ENCODE measurements around the gene LETM1. TPM values are rescaled to one million over a fixed set of nuclear protein-coding genes. Genes with fewer than 3 reads are reported as not detected.

The LETM1 gene
- total RNA-seq, 1 donor from 2014 or later, result 56.1 TPM

DNA sequence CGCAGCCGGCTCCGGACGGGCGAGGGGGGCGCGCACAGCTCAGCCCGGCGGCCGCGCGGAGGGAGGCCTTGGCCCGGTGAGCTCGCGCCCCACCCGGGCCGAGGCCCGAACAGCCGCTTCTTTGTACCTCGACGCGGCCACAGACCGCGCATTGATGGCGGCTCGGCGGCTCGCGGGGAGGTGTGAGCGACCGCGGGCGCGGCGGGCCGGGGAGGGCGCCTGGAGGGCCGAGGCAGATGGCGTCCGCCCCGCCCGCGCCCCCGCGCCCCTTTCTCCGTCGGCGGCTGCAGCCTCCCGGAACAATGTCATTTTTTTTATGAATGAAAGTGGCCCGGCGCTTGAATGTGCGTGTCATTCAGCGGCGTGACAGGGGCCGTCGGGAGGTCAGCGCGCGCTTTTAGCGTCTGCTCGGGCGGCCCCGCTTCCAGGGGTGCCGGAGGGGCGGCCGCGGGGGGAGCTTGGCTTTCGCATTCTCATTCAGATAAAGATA lies 61.1 kb downstream of the LETM1 start:
- no peak for DNase-seq (ENCODE audit: low spot score)

DNA sequence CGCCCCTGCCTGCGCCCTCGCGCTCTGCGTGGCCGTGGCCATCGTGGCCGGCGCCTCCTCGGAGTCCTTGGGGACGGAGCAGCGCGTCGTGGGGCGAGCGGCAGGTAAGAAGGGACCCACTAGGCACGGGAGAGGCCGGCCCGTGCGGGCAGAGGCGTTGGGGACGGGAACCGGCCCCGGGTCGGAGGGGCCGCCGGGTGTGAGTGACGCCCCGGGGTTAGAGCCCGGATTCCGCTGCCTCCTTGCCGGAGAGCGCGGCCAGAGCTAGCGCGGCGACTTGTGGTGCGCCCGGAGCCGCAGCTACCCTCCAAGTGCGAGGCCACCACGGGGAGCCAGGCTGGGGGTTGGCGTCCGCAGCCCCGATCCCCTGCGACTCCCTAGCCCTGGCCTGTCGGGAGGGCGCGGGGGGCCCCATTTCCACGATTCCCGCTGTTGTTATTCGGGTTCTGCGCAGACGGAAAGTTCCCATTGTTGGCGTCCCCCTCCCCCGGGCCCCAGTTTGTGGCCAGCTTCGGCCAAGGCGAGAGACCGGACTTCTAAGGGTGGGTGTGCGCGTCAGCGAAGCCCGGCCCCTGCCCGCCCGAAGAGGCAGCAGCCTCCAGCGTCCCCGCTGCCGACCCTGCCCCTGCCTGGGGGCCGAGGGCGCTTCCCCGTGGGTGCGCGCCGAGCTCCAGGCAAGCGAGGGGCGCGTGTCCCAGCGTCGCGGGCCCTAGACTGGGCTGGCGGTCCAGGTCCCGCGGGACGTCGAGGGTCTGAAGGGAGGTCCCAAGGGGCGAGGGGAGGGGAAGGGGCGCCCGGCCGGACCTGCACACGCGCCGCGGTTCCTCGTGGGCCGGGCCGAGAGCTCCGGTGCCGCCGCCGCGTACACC lies 61.8 kb downstream of the LETM1 start:
- no peak for DNase-seq (ENCODE audit: low spot score)

DNA sequence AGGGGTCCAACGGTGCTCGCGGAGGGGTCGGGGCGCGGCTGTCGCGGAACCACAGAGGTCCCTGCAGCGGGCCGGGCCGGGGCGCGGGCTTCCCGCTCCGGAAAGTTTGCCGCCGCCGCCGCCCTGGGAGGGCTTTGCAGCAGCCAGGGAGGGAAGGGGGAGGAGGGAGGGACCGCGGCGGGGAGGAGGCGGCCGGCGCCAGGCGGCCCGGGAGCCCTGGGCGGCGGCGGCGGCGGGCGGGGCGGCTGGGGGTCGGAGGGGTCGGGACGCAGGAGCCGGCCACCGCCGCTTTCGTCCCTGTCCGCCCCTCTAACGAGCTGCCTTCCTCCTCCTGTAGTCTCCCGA lies 62.5 kb downstream of the LETM1 start:
- no peak for DNase-seq (ENCODE audit: low spot score)

DNA sequence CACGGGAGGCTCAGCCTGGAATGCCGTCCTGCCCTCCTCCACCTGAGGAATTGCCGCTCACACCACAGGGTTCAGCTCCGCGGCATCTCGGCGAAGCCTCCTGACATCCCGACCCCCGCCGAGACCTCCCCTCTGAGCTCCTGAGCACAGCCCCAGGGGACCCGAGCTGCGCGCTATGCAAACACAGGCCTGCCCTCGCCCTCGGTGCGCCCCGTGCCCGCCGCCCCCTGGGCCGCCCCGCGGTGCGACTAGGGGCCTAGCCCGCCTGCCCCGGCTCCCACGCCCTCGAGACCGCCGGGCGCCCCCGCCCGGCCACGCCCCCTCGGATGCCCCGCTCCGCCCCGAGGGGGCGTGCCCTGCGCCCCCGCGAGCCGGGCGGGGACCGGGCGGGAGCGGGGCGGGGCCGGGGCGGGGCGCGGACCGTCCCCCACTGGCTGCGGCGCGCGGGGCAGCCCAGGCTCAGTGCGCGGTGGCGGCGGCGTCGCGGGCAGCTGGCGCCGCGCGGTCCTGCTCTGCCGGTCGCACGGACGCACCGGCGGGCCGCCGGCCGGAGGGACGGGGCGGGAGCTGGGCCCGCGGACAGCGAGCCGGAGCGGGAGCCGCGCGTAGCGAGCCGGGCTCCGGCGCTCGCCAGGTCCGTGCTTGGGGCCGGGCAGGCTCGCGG lies 63.0 kb downstream of the LETM1 start, which contains the start of gene FGFR3:
FGFR3 (plus strand) TSS at position 462 of the 664 bp plus-strand sequence. CDS start 642 bp downstream, outside the sequence.
- no peak for DNase-seq (ENCODE audit: low spot score)

DNA sequence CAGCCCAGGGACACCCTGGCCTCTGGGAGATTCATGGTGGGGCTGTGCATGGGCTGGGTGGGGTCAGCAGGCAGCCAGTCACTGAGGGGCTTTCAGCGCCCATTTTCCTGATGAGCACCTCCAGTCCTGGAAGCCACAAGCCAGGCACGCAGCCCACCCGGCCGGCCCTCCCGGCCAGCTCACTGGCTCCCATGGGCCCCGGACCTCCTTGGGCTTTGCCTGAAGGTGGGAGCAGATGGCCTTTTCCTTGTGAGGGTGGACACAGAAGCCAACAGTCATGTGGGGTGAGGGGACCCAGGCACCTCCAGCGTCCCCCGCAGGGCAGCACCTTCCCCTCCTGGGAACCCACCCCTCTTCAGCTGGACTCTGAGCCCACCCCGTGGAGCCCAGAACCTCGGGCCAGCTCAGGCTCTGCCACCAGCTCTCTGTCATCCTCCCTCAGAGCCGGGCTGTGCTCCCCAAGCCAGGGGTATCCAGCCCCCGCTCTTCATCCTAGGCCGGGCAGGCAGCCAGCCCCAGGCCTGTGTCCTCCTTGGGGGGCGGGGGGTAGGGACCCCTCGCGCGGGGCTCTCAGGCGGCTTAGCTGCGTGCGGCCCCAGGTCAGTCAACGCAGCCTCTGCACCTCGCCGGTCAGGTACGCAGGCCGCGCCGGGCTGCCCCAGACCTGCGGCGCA lies 63.7 kb downstream of the LETM1 start:
- DNase-seq (ENCODE audit: low spot score), result no peak

DNA sequence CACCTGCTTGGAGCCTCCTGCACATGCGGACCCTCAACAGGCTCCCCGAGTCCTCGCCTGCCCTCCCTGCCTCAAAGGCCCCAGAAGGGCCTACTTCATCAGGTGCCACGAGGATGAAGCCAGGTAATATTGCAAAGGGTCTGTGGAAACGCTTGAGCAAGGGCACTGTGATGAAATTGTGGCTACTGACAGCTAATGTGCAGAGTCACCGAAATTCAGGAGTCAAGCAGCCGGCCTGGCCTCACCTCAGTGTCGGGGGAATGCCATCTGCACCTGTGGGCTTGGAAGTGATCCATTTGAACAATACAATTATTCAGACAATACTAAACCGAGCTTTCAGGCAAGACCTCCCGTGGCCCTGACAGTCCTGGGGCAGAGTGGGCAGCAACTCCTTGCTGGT lies 66.0 kb downstream of the LETM1 start:
- DNase-seq (ENCODE audit: low spot score), result no peak

DNA sequence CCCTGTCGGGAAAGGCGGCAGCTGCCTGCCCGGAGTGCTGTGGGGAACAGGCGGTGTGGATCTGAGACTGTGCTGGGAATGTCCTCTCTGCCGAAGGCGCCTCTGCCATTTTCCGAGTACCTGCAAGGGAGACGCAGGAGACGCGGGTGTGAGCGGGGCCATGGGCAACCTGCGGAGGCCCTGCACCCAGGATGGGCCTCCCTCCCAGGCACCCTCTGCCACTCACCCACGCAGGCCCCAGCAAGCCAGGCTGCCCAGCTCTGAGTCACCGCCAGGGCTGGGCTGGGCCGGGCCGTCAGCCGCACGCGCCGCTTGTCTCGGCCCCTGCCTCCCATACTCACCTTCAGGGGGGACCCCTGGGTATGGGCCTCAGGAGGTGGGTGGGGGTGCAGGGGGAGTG lies 66.4 kb downstream of the LETM1 start:
- peak; percentile 68 for DNase-seq (ENCODE audit: low spot score)

DNA sequence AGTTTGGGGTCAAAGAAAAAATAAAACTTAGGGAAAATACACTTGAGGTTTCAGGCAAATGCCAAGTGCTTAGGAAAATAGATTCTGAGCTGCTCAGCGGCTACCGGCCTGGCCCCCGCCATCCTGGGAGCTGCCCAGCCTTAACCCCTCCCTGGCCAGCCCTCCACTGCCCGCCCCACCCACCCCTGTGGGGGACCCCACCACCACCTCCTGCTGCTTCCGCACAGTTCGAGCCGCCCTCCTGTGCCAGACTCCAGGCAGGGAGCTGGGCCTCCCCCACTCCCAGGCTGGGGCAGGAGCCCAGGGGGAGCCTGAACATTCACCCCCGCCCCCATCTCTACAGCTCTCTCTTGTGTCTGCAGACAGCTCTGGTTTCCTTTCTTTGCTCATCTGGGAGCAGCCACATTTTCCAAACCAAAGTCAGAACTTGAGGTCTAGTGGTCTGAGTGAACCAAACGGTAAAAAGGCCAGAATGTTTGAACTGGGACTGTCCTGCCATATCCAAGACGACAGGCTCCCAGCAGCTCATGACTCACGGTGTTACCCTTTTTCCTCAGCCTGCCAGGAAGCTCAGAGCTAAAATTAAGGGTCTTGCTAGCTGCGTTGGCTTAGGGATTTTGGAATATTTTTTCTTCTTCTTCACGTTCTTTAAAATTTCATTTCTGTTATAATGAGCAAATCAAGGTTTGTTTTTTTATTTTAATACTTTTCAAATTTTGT lies 67.5 kb downstream of the LETM1 start:
- no peak for DNase-seq (ENCODE audit: low spot score)

DNA sequence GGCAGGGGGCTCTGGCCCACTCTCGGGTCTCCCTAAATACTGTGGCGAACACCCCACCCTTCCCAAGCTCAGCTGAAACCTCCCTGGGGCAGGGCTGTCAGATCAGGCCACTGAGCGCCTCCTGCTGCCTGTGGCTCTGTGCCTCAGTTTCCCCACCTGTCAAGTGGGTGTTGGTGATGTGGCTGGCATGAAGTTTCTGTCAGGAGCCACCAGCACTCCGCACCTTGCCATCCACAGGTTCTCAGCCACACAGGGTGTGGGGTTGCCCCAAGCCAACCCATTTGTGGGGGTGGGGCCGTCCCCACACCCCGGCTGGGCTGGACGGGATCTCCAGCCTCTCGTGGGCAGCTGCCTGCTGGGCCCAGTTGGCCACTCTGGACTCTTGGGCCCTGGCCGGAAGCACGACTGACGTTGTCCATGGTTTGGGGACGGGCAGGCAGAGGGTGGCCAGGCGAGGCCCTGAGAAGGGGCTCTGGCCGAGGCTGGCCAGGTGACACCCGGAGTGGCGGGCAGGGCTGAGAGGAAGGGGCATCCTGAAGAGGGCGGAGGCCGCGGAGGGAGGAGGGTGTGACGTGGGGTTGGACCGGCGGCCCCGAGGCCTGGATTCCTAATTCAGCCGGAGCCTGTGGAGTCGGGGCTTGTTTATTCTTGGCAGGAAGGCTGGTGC lies 68.4 kb downstream of the LETM1 start:
- no peak for DNase-seq (ENCODE audit: low spot score)

DNA sequence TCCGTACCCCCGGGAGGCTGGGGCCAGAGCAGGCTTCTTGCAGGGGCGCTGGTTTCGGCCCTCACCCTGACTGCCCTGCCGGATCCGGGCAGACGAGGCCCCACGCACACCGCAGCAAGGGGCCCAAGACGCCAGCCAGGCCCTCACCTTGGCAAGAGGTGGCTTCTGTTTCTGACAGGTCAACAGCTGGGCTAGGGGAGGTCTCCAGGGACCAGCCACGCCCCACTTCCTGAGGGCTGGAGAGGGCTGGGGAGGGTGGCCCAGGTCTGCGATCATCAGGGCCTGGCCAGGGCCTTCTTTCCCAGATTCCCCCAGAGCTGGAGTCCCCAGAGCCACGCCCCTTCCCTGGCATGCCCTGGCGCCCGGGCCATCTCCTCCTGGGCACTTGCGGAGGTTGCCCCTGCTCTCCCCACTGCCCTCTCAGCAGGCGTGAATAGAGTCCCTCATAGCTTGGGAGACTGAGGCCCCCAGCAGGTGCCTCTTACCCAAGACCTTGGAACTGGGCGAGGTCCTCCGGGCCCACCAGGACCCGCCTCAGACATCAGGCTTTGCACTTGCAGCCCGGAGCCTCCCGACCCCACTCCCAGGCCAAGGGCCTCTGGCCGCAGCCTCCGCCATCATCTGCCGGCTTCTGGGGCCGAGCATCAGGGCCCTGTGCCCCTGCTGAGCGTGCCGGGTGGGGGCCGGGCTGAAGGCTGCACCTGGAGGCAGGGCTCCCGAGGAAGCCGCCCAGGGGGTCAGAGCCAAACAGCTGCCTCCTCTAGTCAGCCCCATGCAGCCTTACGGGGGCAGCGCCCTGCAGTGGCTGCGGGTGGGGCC lies 69.2 kb downstream of the LETM1 start:
- no peak for DNase-seq (ENCODE audit: low spot score)

DNA sequence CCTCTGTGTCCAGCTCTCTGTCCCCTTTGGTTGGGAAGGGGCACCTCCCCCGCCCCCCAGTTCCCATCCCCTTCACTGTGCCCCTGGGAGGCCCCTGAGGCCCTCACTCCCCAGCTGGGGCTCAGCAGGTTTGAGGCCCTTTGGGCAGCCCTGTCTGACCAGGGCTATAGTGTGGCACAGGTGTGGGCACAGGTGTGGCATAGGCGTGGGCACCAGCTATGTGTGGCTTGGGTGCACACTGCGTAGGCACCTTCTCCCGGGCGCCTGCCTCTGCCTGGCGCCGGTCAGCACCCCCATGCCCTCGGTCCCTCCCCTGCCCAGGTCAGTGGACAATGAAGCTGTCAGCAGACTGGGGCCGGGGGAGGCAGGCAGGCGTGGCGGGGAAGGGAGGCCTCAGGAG lies 70.4 kb downstream of the LETM1 start:
- no peak for DNase-seq (ENCODE audit: low spot score)

DNA sequence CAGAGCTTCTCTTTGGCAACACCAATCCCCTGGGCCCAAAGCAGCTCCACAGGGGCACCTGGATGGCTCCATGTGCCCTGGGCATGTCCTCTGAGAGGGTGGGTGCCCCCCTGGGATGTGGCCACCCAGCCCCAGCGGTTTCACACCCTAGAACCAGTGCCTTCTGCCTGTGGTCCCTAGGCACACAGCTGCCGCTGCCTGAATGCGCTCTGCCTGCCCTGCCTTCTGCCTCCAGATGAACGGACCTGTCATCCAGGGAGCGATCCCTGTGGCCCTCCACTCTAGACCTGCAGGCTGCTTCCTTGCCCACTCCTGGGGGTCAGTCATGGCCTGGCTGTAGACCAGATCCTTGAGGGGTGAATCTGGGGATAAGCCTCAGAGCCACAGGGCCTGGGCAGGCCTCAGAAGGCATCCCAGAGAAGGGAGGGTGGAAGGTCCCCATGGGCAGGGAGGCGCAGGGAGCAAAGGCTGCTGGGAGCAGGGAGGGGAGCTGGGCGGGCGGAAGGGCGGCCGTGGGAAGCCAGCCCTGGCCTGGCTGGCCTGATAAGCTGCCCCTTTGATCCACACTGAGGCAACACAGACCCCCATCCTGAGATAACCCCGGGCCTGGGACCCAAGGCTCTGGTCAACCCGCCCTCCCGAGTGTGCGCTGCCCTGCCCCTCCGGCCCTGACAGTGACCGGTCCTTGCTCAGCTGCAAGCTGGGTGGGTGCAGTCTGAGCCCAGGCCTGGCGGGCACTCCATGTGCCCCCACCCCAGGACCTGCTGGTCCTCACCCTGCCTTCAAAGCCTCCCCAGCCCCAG lies 71.0 kb downstream of the LETM1 start:
- DNase-seq (ENCODE audit: low spot score), result no peak

DNA sequence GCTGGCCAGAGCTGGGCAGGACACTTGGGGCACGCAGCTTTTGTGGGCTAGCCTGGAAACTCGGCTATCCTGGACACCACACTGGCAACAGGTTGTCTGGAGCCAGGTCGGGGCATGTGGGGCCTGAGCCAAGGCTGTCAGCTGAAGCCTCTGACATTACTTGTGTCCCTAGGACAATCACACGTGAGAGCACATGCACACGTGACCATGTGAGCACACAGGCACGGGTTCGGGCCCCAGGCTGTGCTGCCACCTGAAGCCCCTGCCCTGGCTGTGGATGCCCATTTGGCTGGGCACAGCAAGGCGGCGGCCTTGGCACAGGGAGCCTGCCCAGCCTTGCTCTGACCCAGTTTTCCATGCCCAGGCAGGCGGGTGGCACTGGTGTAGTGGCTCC lies 71.6 kb downstream of the LETM1 start:
- no peak for DNase-seq (ENCODE audit: low spot score)

DNA sequence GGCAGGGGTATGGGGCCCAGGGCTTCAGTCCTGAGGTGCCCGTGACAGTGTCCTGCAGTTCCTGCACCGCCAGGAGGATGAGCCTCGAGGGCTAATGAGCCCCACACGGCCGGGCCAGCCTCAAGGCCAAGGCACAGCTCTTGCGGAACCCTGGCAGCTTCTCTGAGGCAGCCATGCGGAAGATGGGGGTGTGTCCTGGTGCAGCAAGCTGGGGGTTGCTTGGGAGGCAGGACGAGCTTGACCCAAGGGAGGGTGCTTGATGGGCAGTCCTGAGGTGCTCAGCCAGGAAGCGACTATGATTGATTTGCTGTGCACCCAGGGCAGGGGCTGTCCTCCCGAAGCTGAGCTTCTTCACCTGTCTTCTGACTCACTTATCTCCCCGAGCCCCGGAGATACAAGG lies 72.0 kb downstream of the LETM1 start:
- no peak for DNase-seq (ENCODE audit: low spot score)

DNA sequence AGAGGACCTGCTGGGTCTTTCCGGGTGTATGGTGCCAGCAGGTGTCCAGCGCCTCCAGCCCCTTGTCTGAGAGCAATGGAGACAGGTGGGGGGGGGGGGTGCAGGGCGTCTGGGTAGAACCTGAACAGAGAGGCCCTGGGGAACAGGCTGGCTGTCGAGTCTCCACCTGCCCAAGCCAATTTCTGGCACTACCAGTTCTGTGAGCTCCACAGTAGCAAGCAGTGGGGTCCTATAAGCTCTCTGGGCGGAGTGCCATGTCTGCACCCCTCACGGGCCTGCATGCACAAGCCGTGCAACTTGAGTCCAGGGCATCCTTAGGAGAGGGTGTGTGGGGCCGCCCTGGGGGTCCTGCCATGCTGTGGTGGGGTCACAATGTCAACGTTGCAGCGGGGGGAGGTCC lies 72.9 kb downstream of the LETM1 start:
- DNase-seq (ENCODE audit: low spot score), result peak; percentile 75

DNA sequence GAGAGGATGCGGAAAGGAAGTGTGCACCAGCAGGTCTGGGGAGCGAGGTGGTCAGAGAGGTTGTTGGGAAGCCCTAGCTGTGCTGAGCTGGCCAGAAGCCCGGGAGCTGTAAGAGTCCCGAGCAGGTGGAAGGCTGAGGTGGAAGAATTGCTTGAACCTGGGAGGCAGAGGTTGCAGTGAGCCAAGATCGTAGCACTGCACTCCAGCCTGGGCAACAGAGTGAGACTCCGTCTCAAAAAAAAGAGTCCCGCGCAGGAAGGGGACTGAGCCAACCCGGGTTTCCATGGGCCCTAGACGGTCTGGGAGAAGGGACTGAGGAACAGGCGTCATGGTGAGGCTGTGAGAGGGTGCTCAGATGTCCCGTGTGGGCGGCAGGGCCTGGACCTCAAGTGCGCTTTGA lies 75.5 kb downstream of the LETM1 start:
- DNase-seq (ENCODE audit: low spot score), result no peak

DNA sequence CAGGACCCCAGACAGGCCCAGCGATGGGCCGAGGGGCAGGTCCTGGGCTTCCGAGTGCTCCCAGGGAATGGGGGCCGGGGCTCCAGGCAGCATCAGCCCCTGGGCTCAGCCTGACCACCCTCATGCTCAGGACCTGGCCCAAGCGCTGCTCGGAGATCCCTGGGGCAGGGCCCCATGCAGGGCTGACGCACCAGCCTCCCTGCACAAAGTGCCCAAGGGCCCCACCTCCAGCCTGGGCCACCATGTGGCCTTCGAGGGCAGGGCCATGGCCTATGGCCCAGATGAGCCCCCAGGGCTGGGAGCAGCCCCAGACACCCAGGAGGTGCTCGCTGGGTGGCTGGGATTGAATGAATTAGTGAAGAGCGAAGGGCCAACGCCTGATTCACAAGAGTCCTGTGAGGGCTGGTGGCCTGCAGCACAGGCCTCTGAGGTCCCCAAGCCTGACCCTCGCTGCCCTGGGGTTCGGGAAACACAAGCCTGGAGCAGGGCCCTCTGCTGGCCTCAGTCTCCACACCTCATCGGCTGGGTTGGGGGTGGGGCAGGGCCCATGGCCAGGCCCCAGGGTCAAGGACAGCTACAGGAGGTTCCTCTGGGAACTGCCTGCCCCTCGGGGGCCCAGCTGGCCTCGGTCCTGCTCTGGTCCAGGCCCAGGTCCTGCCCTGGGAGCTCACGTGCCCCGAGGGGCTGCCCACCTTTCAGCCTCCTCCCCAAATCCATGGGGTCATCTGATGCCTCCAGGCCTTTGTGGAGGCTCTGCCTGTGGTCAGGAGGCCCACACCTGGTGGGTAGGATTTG lies 76.2 kb downstream of the LETM1 start:
- DNase-seq (ENCODE audit: low spot score), result no peak

DNA sequence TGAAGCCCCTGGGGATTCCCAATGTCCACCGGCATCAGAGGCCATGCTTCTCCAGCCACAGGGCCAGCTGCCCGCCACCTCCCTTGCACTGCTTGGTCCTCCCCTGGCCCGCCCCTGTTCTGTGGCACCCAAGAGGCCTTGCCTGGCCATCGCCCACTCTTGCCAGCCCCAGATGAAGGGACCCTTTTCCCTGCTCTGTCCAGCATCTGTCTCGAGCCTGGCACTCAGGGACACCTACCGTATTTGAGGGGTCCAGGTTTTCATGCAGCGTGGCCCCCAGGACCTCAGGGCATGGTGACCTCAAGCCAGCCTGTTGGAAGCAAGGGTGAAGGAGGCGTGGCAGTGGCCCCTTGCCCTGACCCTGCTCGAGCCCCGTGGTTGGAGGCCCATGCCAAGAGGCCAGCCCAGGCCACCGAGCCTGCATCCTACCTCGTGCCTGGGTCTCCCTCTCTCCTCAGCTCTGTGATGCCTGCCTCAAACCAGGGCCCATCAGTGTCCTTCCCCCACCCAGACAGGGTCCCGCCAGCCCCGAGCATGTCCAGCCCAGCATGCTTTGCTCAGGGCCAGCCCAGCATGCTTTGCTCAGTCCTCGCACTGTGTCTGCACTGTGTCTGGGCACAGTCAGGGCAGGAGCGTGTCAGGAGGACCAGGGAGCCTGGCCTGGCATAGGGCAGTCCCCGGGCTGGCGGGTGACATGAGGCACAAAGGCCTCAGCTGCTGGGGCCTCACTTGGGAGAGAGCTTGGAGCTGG lies 77.1 kb downstream of the LETM1 start:
- no peak for DNase-seq (ENCODE audit: low spot score)

All from ureter (tissue), 1 donor.